Calu3 (cell line): ENCODE results near the gene EFNA2. TPM values are rescaled to one million over a fixed set of nuclear protein-coding genes. Genes with fewer than 3 reads are reported as not detected.
A peak's percentile ranks its signal among the peaks of the same experiment; 100 is the strongest.
"Not testable (repeated sequence)": the region's sequence is repeated elsewhere in the genome, so short reads cannot be mapped to it uniquely, and the experiment has no call there.

Experiments used
- BruUV-seq: library from RNA; stranded (reverse); fragments of 400-500 nt; replicated peaks from 2 replicates; lab custom pipeline; 2021; lab: Mats Ljungman, UMichigan
- CTCF ChIA-PET: fragments of 300-600 bp; sonication (Branson Sonifier 250); formaldehyde crosslinking; loops from one replicate; lab custom pipeline; 2022; ENCODE audit warnings: antibody characterized with exemption; lab: Charles Lee
- DNase-seq: peaks from one replicate; pipeline ENCODE4 v3.0.0; 2022
- H3K27ac Mint-ChIP-seq: one replicate; pipeline ENCODE4 v1.8.0; 2022; ENCODE audit warnings: mixed read lengths; ENCODE audit not compliant: unreplicated experiment
- H3K27me3 Mint-ChIP-seq: one replicate; pipeline ENCODE4 v1.8.0; 2022; ENCODE audit warnings: mixed read lengths; ENCODE audit not compliant: unreplicated experiment
- H3K36me3 Mint-ChIP-seq: one replicate; pipeline ENCODE4 v1.8.0; 2022; ENCODE audit warnings: mild to moderate bottlenecking, moderate library complexity, mixed read lengths; ENCODE audit not compliant: insufficient read depth, unreplicated experiment
- H3K4me1 Mint-ChIP-seq: one replicate; pipeline ENCODE4 v1.8.0; 2022; ENCODE audit warnings: mild to moderate bottlenecking, low read depth, mixed read lengths; ENCODE audit not compliant: unreplicated experiment
- H3K4me3 Mint-ChIP-seq: one replicate; pipeline ENCODE4 v1.8.0; 2022; ENCODE audit warnings: mild to moderate bottlenecking, low read depth, moderate library complexity, mixed read lengths; ENCODE audit not compliant: unreplicated experiment
- H3K9me3 Mint-ChIP-seq: one replicate; pipeline ENCODE4 v1.8.0; 2022; ENCODE audit warnings: low read depth, mixed read lengths; ENCODE audit not compliant: unreplicated experiment
- intact Hi-C: fragments of 100-400 bp; cut with micrococcal nuclease; formaldehyde crosslinking; loops from one replicate; pipeline ENCODE4 v1.10.0; 2022; ENCODE audit not compliant: unreplicated experiment
- total RNA-seq: library from RNA; stranded (reverse); gene quantifications from 2 replicates; pipeline ENCODE4 v1.2.3, GENCODE V29; 2022
- TF ChIP-seq, protein P1 (sequence below): fragments of 200-600 bp; IDR thresholded peaks from one replicate; pipeline ENCODE4 v1.8.0; 2022; ENCODE audit warnings: antibody characterized with exemption; ENCODE audit not compliant: unreplicated experiment

EFNA2 gene
- total RNA-seq, 1 experiment from 2014 or later = 0.90 TPM

DNA sequence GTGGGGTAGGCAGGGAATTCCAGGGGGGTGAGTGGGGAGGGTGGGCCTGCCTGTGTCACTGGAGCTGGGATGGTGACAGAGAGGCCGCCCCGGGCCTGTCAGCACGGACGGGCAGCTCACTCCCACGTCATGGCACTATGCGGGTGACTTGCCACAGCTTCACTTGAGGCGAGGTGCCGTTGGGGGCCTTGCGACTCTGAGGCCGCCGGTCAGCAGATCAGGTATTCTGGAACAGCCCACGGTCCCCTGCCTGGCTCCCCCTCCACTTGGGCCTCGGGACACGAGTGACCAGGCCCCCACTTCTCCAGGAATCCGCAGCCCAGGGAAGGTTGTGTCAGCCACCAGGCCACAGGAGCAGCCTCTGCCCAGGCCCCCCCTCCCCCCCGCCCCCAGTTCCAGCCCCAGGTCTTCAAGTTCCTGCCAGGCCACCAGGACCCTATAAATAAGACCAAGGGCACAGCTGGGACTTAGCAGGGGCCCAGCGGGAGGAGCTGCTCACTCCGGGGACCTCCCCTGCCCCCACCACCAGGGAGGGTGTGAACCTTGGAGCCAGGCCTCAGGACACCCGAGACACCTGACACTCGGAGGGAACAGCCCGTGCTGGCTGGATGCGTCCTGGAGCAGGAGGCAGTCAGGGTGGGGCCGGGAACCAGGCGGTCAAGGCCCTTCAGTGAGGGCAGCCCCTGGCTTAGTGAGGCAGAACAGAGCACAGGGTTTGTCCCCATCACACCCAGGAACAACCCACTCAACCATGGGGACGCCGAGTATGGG, 40.0 kb upstream of the EFNA2 start:
- CTCF ChIA-PET = interaction anchor here (2.9 kb wide), 1 partner anchor 20 kb away, joined by 177 read pairs; no protein-coding TSS in a partner anchor
- Mint-ChIP-seq H3K9me3 (no peaks in the 10 kb centered on the region), H3K27me3 (no peaks in the 10 kb centered on the region), H3K36me3 (peaks cover 36% of the 10 kb centered on the region), H3K4me3 (no peak overlapping the region), H3K4me1 (peaks cover 16% of the 10 kb centered on the region), H3K27ac (no peak overlapping the region)
- intact Hi-C loops = no loop called here
- no peak for DNase-seq
- BruUV-seq = no TSS peak
- TF ChIP-seq, protein P1, sequence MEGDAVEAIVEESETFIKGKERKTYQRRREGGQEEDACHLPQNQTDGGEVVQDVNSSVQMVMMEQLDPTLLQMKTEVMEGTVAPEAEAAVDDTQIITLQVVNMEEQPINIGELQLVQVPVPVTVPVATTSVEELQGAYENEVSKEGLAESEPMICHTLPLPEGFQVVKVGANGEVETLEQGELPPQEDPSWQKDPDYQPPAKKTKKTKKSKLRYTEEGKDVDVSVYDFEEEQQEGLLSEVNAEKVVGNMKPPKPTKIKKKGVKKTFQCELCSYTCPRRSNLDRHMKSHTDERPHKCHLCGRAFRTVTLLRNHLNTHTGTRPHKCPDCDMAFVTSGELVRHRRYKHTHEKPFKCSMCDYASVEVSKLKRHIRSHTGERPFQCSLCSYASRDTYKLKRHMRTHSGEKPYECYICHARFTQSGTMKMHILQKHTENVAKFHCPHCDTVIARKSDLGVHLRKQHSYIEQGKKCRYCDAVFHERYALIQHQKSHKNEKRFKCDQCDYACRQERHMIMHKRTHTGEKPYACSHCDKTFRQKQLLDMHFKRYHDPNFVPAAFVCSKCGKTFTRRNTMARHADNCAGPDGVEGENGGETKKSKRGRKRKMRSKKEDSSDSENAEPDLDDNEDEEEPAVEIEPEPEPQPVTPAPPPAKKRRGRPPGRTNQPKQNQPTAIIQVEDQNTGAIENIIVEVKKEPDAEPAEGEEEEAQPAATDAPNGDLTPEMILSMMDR = no peak

DNA sequence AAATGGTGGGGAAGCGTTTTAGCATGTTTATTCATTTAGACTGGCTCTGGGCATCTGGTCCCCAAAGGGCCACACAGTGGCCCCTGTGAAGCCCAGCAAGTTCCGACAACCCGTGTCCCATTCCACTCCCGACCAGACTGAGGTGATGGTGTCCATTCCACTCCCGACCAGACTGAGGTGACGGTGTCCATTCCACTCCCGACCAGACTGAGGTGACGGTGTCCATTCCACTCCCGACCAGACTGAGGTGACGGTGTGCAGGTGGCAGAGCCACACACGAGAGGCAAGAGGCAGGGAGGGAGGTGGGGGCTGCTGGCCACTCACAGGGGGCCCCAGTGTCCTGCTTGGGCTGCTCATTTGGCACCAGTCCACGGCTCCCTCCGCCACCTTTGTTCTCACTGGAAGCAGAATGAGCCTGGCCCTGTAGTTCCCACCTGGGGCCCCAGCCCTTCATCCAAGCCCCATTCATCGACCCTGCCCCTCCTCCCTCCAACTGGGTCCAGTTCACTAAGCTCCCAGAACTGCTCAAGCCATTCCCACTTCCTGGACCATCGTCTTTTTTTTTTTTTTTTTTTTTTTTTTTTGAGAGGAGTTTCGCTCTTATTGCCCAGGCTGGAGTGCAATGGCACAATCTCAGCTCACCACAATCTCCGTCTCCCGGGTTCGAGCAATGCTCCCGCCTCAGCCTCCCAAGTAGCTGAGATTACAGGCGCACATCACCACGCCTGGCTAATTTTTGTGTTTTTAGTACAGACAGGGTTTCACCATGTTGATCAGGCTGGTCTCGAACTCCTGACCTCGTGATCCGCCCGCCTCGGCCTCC, 39.2 kb upstream of the EFNA2 start:
- BruUV-seq, H3K27ac Mint-ChIP-seq, DNase-seq, H3K9me3 Mint-ChIP-seq, H3K27me3 Mint-ChIP-seq, H3K4me3 Mint-ChIP-seq, intact Hi-C loops: not testable (repeated sequence)
- Mint-ChIP-seq H3K4me1 (peaks cover 11% of the 10 kb centered on the region), H3K36me3 (peaks cover 39% of the 10 kb centered on the region)
- CTCF ChIA-PET = interaction anchor here (0.9 kb wide), 1 partner anchor 20 kb away, joined by 4 read pairs; no protein-coding TSS in a partner anchor

DNA sequence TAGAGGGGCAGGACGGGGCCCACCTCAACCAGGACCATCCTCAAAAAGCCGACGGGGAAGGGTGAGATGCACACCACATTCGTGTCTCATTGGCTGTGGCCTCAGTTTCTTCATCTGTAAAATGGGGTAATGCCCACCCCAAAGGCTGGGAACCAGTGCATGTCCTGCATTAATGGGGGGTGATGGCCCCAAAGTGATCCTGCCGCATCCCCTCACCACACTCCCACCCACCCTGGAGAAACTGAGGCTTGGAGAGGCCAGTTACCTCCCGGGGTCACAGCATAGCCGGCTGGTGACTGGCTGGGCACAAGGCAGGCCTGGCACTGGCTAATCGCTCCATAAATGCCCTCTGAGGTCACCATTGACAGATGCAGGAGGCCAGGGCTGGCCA, 37.9 kb upstream of the EFNA2 start:
- Mint-ChIP-seq H3K4me3 (no peak overlapping the region), H3K9me3 (no peaks in the 10 kb centered on the region), H3K27ac (no peak overlapping the region), H3K27me3 (no peaks in the 10 kb centered on the region), H3K36me3 (peaks cover 41% of the 10 kb centered on the region), H3K4me1 (peaks cover 7% of the 10 kb centered on the region)
- TSS peak; percentile 31 for BruUV-seq
- intact Hi-C loops = no loop called here
- TF ChIP-seq, protein P1 = no peak
- DNase-seq = no peak
- CTCF ChIA-PET = no interaction called here

DNA sequence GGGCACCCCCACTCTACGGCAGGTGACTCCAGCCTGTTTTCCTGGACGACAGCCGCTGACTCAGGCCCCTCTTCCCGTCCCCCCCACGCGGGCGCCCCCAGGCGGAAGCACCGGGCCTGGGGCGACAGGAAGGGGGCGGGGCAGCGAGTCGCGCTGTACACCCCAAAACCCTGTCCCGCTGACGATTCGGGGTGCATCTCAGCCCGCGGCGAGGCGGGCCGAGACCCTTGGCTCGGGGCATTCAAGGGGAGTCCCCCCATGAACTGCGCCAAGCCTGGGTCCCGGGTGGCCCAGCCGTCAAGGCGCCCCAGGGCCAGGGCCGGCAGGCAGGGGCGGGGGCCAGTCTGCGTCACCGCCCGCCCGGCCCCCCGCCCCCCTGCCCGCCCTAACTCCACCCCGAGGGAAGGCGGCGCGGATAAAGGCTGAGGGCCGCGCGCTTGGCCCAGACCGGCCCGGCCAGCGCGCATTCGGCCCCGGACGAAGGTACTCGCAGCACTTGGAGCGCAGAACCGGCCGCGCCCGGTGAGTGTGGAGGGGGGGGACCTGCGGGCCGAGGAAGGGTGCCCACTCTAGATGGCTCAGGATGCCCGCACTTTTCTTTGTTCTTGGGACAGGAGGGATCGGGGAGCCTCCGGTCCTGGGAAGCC, 37.4 kb upstream of the EFNA2 start, which contains the start of gene MIDN:
Gene MIDN (plus strand): TSS at position 445 of the 647 bp plus-strand sequence. CDS start 1,714 bp downstream, outside the sequence.
- peak; percentile 75 for DNase-seq
- intact Hi-C loops = no loop called here
- H3K4me3 Mint-ChIP-seq = peak within 1 kb of the TSS; percentile 70
- peaks cover 7% of the 10 kb centered on the region for H3K4me1 Mint-ChIP-seq
- no TSS peak for BruUV-seq
- H3K27me3 Mint-ChIP-seq = no peaks in the 10 kb centered on the region
- CTCF ChIA-PET = no interaction called here
- no peak within 1 kb of the TSS for H3K27ac Mint-ChIP-seq
- TF ChIP-seq, protein P1 = no peak
- H3K36me3 Mint-ChIP-seq = peaks cover 46% of the 10 kb centered on the region
- H3K9me3 Mint-ChIP-seq = no peaks in the 10 kb centered on the region
